SK-N-SH (cell line): ENCODE data around the gene PSMB2. TPM values are rescaled to one million over a fixed set of nuclear protein-coding genes. Genes with fewer than 3 reads are reported as not detected.

Experiments
- CTCF ChIA-PET: fragments of 300-600, 350-600 bp; formaldehyde crosslinking; extraction: SDS; loops from one replicate; lab custom pipeline; 2021; lab: Yijun Ruan, JAX
- POLR2A ChIA-PET: fragments of 350-600 bp; sonication (Branson Sonifier 250); formaldehyde crosslinking; extraction: SDS; loops from one replicate; lab custom pipeline; 2020; ENCODE audit warnings: antibody characterized with exemption, inconsistent platforms; lab: Yijun Ruan, JAX
- DNase-seq: peaks from one replicate; pipeline ENCODE4 v3.0.0; 2012
- H2AFZ ChIP-seq: fragments of 200-600 bp; sonication (generic); 2 replicates; pipeline ENCODE4 v1.8.1; 2016; ENCODE audit warnings: antibody characterized with exemption, mild to moderate bottlenecking, low read depth
- H3F3A ChIP-seq: fragments of 200-600 bp; sonication (generic); replicated peaks from 2 replicates; pipeline ENCODE3; 2016; ENCODE audit warnings: antibody characterized with exemption, mild to moderate bottlenecking; ENCODE audit not compliant: insufficient read depth
- H3K27ac ChIP-seq, 2 experiments: fragments of 200-500 bp in 1 of 2; fragments of 200-600 bp in 1 of 2; sonication (Bioruptor generic) in 1 of 2; sonication (generic), shearing (Covaris generic) in 1 of 2; 2 replicates each; pipeline versions ENCODE4 v1.5.1 to v1.6.1; 2014 to 2016; ENCODE audit warnings: low read depth in 2 of 2, inconsistent platforms in 1 of 2, low read length in 1 of 2, mild to moderate bottlenecking in 1 of 2, mixed read lengths in 1 of 2
- H3K27me3 ChIP-seq: fragments of 200-600 bp; sonication (generic), shearing (Covaris generic); 2 replicates; pipeline ENCODE4 v1.6.1; 2016; ENCODE audit warnings: mixed run types; ENCODE audit not compliant: insufficient read depth
- H3K36me3 ChIP-seq, 2 experiments: fragments of 200-500 bp in 1 of 2; fragments of 200-600 bp in 1 of 2; sonication (Bioruptor generic) in 1 of 2; sonication (generic) in 1 of 2; replicated peaks in 1 of 2; 2 replicates each; pipeline versions ENCODE3 to v1.5.1; 2014 to 2016; ENCODE audit warnings: low read length in 1 of 2, mild to moderate bottlenecking in 1 of 2; ENCODE audit not compliant: insufficient read depth in 2 of 2, control insufficient read depth in 1 of 2
- H3K4me1 ChIP-seq, 2 experiments: fragments of 200-500 bp in 1 of 2; fragments of 200-600 bp in 1 of 2; sonication (Bioruptor generic) in 1 of 2; sonication (generic), shearing (Covaris generic) in 1 of 2; 2 replicates each; pipeline versions ENCODE4 v1.5.1 to v1.6.1; 2014 to 2016; ENCODE audit warnings: low read depth in 1 of 2, low read length in 1 of 2, mixed run types in 1 of 2; ENCODE audit not compliant: insufficient read depth in 2 of 2, control insufficient read depth in 1 of 2
- H3K4me2 ChIP-seq: fragments of 200-600 bp; sonication (generic), shearing (Covaris generic); 2 replicates; pipeline ENCODE4 v1.6.1; 2017; ENCODE audit warnings: mixed run types
- H3K4me3 ChIP-seq, 2 experiments: fragments of 200-500 bp in 1 of 2; fragments of 200-600 bp in 1 of 2; sonication (Bioruptor generic) in 1 of 2; sonication (generic), shearing (Covaris generic) in 1 of 2; 2 replicates each; pipeline versions ENCODE4 v1.5.1 to v1.8.1; 2014 to 2016; ENCODE audit warnings: low read depth in 2 of 2, inconsistent platforms in 1 of 2, low read length in 1 of 2, mild to moderate bottlenecking in 1 of 2, mixed read lengths in 1 of 2, moderate library complexity in 1 of 2
- H3K79me2 ChIP-seq: fragments of 200-600 bp; sonication (generic); 2 replicates; pipeline ENCODE4 v1.8.1; 2017; ENCODE audit warnings: mild to moderate bottlenecking; ENCODE audit not compliant: insufficient read depth
- H3K9ac ChIP-seq: fragments of 200-600 bp; sonication (generic); 2 replicates; pipeline ENCODE4 v1.6.1; 2017; ENCODE audit warnings: mixed run types
- H3K9me2 ChIP-seq: fragments of 200-600 bp; sonication (generic); 2 replicates; pipeline ENCODE4 v1.6.1; 2017; ENCODE audit warnings: mixed run types
- H3K9me3 ChIP-seq: fragments of 200-600 bp; sonication (generic); 2 replicates; pipeline ENCODE4 v1.6.1; 2017; ENCODE audit warnings: mixed run types, mild to moderate bottlenecking, moderate library complexity
- H4K20me1 ChIP-seq: fragments of 200-600 bp; sonication (generic); 2 replicates; pipeline ENCODE4 v1.6.1; 2017; ENCODE audit warnings: mild to moderate bottlenecking, mixed run types; ENCODE audit not compliant: insufficient read depth
- CHD2 ChIP-seq: fragments of 150-350 bp; IDR thresholded peaks from 2 replicates; pipeline ENCODE4 v1.6.1; 2018; ENCODE audit warnings: low read length; ENCODE audit not compliant: partially characterized antibody
- EP300 ChIP-seq, 2 experiments: IDR thresholded peaks; 2 replicates each; pipeline versions ENCODE4 v1.4.0 to v1.6.1; 2012; ENCODE audit warnings: borderline replicate concordance in 1 of 2, low read depth in 1 of 2, low read length in 1 of 2
- FOSL2 ChIP-seq: IDR thresholded peaks from 2 replicates; pipeline ENCODE4 v1.4.0; 2012; ENCODE audit warnings: low read depth, mild to moderate bottlenecking, moderate library complexity, borderline replicate concordance
- GABPA ChIP-seq: IDR thresholded peaks from 2 replicates; pipeline ENCODE4 v1.4.0; 2012; ENCODE audit warnings: low read depth, mild to moderate bottlenecking
- GATA2 ChIP-seq: sonication (generic); formaldehyde crosslinking; IDR thresholded peaks from 2 replicates; pipeline ENCODE4 v1.5.0; 2020; ENCODE audit warnings: mild to moderate bottlenecking, missing genetic modification reagents
- NFIC ChIP-seq: IDR thresholded peaks from 2 replicates; pipeline ENCODE4 v1.4.0; 2012; ENCODE audit warnings: borderline replicate concordance
- RCOR1 ChIP-seq: fragments of 150-350 bp; IDR thresholded peaks from 2 replicates; pipeline ENCODE4 v1.6.1; 2017; ENCODE audit warnings: antibody characterized with exemption, low read length
- RXRA ChIP-seq: IDR thresholded peaks from 2 replicates; pipeline ENCODE4 v1.4.0; 2012; ENCODE audit warnings: low read depth, mild to moderate bottlenecking, borderline replicate concordance
- SMC3 ChIP-seq: IDR thresholded peaks from 2 replicates; pipeline ENCODE4 v1.6.1; 2012; ENCODE audit warnings: low read depth, low read length, improper control_type of control experiment
- TCF12 ChIP-seq: IDR thresholded peaks from 2 replicates; pipeline ENCODE4 v1.4.0; 2012
- YY1 ChIP-seq: IDR thresholded peaks from 2 replicates; pipeline ENCODE4 v1.4.0; 2012; ENCODE audit warnings: low read depth, mild to moderate bottlenecking
- WGBS: methylation state at CpG from one replicate; pipeline ENCODE4 v1.1.6; 2017; ENCODE audit warnings: low lambda C conversion rate; 5-methylcytosine and 5-hydroxymethylcytosine counted together
- polyA plus RNA-seq, 3 experiments: library from polyadenylated mRNA; depleted of rRNA; stranded (reverse); fragments of >200 nt; gene quantifications; 2 replicates each; pipeline ENCODE4 v1.2.3, GENCODE V29; 2012
- TF ChIP-seq, protein P1 (sequence below): fragments of 200-600 bp; sonication (generic); IDR thresholded peaks from 2 replicates; pipeline ENCODE4 v1.6.1; 2017; ENCODE audit warnings: antibody characterized with exemption, mild to moderate bottlenecking, moderate library complexity
- TF ChIP-seq, protein P2 (sequence below): IDR thresholded peaks from 2 replicates; pipeline ENCODE4; 2012
- TF ChIP-seq, protein P3 (sequence below): IDR thresholded peaks from 2 replicates; pipeline ENCODE4 v1.4.0; 2012; ENCODE audit warnings: low read depth, borderline replicate concordance
- TF ChIP-seq, protein P4 (sequence below): fragments of 150-350 bp; IDR thresholded peaks from 2 replicates; pipeline ENCODE4 v1.6.1; 2017; ENCODE audit warnings: antibody characterized with exemption, low read length, low read depth, borderline replicate concordance
- TF ChIP-seq, protein P5 (sequence below): IDR thresholded peaks from 2 replicates; pipeline ENCODE4 v1.6.1; 2012; ENCODE audit warnings: mild to moderate bottlenecking, low read depth, low read length, moderate library complexity

Gene PSMB2
- polyA plus RNA-seq, 1 of the 3 experiments (the other 2 are of a cell fraction): 83.5 TPM

DNA sequence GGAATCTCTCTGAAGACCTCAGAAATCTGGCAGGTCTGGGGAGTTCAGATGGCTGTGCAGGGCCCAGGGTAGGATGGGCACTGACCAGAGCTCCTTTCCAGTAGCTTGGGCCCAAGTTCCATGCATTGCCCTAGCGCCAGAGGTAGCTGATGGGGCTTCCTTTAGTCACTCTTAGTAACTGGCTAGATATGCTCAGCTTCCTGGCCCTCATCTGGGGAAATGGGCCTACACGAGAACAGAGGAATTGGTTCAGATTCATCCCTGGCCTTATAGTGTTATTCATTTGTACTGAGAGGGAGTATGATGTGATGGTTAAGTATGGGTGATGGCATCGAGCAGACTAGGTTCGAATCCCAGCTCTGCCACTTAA, 15.5 kb upstream of the PSMB2 start (continued):
- TF ChIP-seq, protein P1, sequence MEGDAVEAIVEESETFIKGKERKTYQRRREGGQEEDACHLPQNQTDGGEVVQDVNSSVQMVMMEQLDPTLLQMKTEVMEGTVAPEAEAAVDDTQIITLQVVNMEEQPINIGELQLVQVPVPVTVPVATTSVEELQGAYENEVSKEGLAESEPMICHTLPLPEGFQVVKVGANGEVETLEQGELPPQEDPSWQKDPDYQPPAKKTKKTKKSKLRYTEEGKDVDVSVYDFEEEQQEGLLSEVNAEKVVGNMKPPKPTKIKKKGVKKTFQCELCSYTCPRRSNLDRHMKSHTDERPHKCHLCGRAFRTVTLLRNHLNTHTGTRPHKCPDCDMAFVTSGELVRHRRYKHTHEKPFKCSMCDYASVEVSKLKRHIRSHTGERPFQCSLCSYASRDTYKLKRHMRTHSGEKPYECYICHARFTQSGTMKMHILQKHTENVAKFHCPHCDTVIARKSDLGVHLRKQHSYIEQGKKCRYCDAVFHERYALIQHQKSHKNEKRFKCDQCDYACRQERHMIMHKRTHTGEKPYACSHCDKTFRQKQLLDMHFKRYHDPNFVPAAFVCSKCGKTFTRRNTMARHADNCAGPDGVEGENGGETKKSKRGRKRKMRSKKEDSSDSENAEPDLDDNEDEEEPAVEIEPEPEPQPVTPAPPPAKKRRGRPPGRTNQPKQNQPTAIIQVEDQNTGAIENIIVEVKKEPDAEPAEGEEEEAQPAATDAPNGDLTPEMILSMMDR: no peak
- TF ChIP-seq, protein P2, sequence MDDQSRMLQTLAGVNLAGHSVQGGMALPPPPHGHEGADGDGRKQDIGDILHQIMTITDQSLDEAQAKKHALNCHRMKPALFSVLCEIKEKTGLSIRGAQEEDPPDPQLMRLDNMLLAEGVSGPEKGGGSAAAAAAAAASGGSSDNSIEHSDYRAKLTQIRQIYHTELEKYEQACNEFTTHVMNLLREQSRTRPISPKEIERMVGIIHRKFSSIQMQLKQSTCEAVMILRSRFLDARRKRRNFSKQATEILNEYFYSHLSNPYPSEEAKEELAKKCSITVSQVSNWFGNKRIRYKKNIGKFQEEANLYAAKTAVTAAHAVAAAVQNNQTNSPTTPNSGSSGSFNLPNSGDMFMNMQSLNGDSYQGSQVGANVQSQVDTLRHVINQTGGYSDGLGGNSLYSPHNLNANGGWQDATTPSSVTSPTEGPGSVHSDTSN: no peak
- TF ChIP-seq NFIC (no peak), CHD2 (no peak), SMC3 (no peak)

DNA sequence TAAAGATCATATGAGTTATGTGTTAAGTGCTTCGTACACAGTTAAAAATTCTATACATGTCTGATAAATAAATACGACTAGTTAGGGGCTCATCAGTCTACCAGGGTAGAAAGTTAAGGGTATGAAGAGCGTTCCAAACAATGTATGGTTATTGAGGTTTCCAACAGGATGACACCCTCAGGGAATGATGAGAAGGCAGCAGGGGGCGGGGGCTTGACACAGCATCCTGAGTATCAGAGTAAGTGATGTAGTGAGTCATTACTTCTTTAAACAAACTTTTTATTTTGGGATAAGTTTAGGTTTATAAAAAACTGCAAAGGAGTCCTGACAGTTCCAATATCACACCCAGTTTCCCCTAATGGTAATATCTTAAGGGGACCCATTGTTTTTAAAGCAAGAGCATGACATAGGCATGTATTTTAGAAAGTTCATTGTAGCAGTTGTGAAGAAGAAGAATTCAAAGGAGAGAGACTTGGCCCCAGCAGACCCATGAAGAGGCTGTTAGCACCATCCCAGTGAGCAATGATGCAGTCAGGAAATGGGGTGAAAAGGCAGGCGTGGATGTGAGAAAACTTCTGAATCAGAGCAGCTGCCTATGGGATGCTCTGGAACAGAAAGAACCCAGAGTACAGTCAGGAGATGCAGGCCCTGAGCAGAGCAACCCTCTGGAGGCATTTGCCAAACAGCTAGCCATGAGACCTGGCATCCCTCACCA, 15.0 kb upstream of the PSMB2 start:
- peaks cover 0 to 4% of the 10 kb centered on the region in 2 experiments; a peak in 1 of 4 replicates for H3K4me1 ChIP-seq
- H3K36me3 ChIP-seq: no peaks in the 10 kb centered on the region
- H3K9me2 ChIP-seq: no peaks in the 10 kb centered on the region
- CTCF ChIA-PET: interaction anchor here (1.5 to 2.3 kb wide), 3 partner anchors 10 to 71 kb away, joined by 4 to 12 read pairs (median 6); no protein-coding TSS in a partner anchor
- H3K9ac ChIP-seq: no peak overlapping the region
- H4K20me1 ChIP-seq: no peaks in the 10 kb centered on the region
- H3K4me3 ChIP-seq: no peak overlapping the region
- WGBS: 61% methylated on average over 5 of the region's 5 CpGs
- no peak overlapping the region for H2AFZ ChIP-seq
- no peaks in the 10 kb centered on the region for H3K79me2 ChIP-seq
- H3F3A ChIP-seq: peaks cover 3% of the 10 kb centered on the region
- POLR2A ChIA-PET: no interaction called here
- H3K27me3 ChIP-seq: no peaks in the 10 kb centered on the region
- DNase-seq: no peak
- H3K4me2 ChIP-seq: no peak overlapping the region
- no peak overlapping the region for H3K27ac ChIP-seq
- no peaks in the 10 kb centered on the region for H3K9me3 ChIP-seq
- TF ChIP-seq YY1 (no peak), TCF12 (no peak), EP300 (IDR thresholded peaks at IDR 0.05; ENCODE audit: borderline replicate concordance in 1 of 2, low read depth in 1 of 2, low read length in 1 of 2) (no peak), RCOR1 (no peak), GATA2 (no peak), RXRA (no peak), FOSL2 (no peak), GABPA (no peak)
- TF ChIP-seq, protein P2: no peak
- TF ChIP-seq, protein P3, sequence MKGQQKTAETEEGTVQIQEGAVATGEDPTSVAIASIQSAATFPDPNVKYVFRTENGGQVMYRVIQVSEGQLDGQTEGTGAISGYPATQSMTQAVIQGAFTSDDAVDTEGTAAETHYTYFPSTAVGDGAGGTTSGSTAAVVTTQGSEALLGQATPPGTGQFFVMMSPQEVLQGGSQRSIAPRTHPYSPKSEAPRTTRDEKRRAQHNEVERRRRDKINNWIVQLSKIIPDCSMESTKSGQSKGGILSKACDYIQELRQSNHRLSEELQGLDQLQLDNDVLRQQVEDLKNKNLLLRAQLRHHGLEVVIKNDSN: no peak
- TF ChIP-seq, protein P1: no peak
- TF ChIP-seq, protein P4, sequence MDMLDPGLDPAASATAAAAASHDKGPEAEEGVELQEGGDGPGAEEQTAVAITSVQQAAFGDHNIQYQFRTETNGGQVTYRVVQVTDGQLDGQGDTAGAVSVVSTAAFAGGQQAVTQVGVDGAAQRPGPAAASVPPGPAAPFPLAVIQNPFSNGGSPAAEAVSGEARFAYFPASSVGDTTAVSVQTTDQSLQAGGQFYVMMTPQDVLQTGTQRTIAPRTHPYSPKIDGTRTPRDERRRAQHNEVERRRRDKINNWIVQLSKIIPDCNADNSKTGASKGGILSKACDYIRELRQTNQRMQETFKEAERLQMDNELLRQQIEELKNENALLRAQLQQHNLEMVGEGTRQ: no peak
- TF ChIP-seq, protein P5, sequence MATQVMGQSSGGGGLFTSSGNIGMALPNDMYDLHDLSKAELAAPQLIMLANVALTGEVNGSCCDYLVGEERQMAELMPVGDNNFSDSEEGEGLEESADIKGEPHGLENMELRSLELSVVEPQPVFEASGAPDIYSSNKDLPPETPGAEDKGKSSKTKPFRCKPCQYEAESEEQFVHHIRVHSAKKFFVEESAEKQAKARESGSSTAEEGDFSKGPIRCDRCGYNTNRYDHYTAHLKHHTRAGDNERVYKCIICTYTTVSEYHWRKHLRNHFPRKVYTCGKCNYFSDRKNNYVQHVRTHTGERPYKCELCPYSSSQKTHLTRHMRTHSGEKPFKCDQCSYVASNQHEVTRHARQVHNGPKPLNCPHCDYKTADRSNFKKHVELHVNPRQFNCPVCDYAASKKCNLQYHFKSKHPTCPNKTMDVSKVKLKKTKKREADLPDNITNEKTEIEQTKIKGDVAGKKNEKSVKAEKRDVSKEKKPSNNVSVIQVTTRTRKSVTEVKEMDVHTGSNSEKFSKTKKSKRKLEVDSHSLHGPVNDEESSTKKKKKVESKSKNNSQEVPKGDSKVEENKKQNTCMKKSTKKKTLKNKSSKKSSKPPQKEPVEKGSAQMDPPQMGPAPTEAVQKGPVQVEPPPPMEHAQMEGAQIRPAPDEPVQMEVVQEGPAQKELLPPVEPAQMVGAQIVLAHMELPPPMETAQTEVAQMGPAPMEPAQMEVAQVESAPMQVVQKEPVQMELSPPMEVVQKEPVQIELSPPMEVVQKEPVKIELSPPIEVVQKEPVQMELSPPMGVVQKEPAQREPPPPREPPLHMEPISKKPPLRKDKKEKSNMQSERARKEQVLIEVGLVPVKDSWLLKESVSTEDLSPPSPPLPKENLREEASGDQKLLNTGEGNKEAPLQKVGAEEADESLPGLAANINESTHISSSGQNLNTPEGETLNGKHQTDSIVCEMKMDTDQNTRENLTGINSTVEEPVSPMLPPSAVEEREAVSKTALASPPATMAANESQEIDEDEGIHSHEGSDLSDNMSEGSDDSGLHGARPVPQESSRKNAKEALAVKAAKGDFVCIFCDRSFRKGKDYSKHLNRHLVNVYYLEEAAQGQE: no peak
